SK-N-SH (cell line): ENCODE data around the gene PLEKHG1. TPM values are rescaled to one million over a fixed set of nuclear protein-coding genes. Genes with fewer than 3 reads are reported as not detected.

Experiments
- CTCF ChIA-PET: fragments of 300-600, 350-600 bp; formaldehyde crosslinking; extraction: SDS; loops from one replicate; lab custom pipeline; 2021; lab: Yijun Ruan, JAX
- POLR2A ChIA-PET: fragments of 350-600 bp; sonication (Branson Sonifier 250); formaldehyde crosslinking; extraction: SDS; loops from one replicate; lab custom pipeline; 2020; ENCODE audit warnings: antibody characterized with exemption, inconsistent platforms; lab: Yijun Ruan, JAX
- DNase-seq: peaks from one replicate; pipeline ENCODE4 v3.0.0; 2012
- H2AFZ ChIP-seq: fragments of 200-600 bp; sonication (generic); 2 replicates; pipeline ENCODE4 v1.8.1; 2016; ENCODE audit warnings: antibody characterized with exemption, mild to moderate bottlenecking, low read depth
- H3F3A ChIP-seq: fragments of 200-600 bp; sonication (generic); replicated peaks from 2 replicates; pipeline ENCODE3; 2016; ENCODE audit warnings: antibody characterized with exemption, mild to moderate bottlenecking; ENCODE audit not compliant: insufficient read depth
- H3K27ac ChIP-seq, 2 experiments: fragments of 200-500 bp in 1 of 2; fragments of 200-600 bp in 1 of 2; sonication (Bioruptor generic) in 1 of 2; sonication (generic), shearing (Covaris generic) in 1 of 2; 2 replicates each; pipeline versions ENCODE4 v1.5.1 to v1.6.1; 2014 to 2016; ENCODE audit warnings: low read depth in 2 of 2, inconsistent platforms in 1 of 2, low read length in 1 of 2, mild to moderate bottlenecking in 1 of 2, mixed read lengths in 1 of 2
- H3K27me3 ChIP-seq: fragments of 200-600 bp; sonication (generic), shearing (Covaris generic); 2 replicates; pipeline ENCODE4 v1.6.1; 2016; ENCODE audit warnings: mixed run types; ENCODE audit not compliant: insufficient read depth
- H3K36me3 ChIP-seq, 2 experiments: fragments of 200-500 bp in 1 of 2; fragments of 200-600 bp in 1 of 2; sonication (Bioruptor generic) in 1 of 2; sonication (generic) in 1 of 2; replicated peaks in 1 of 2; 2 replicates each; pipeline versions ENCODE3 to v1.5.1; 2014 to 2016; ENCODE audit warnings: low read length in 1 of 2, mild to moderate bottlenecking in 1 of 2; ENCODE audit not compliant: insufficient read depth in 2 of 2, control insufficient read depth in 1 of 2
- H3K4me1 ChIP-seq, 2 experiments: fragments of 200-500 bp in 1 of 2; fragments of 200-600 bp in 1 of 2; sonication (Bioruptor generic) in 1 of 2; sonication (generic), shearing (Covaris generic) in 1 of 2; 2 replicates each; pipeline versions ENCODE4 v1.5.1 to v1.6.1; 2014 to 2016; ENCODE audit warnings: low read depth in 1 of 2, low read length in 1 of 2, mixed run types in 1 of 2; ENCODE audit not compliant: insufficient read depth in 2 of 2, control insufficient read depth in 1 of 2
- H3K4me2 ChIP-seq: fragments of 200-600 bp; sonication (generic), shearing (Covaris generic); 2 replicates; pipeline ENCODE4 v1.6.1; 2017; ENCODE audit warnings: mixed run types
- H3K4me3 ChIP-seq, 2 experiments: fragments of 200-500 bp in 1 of 2; fragments of 200-600 bp in 1 of 2; sonication (Bioruptor generic) in 1 of 2; sonication (generic), shearing (Covaris generic) in 1 of 2; 2 replicates each; pipeline versions ENCODE4 v1.5.1 to v1.8.1; 2014 to 2016; ENCODE audit warnings: low read depth in 2 of 2, inconsistent platforms in 1 of 2, low read length in 1 of 2, mild to moderate bottlenecking in 1 of 2, mixed read lengths in 1 of 2, moderate library complexity in 1 of 2
- H3K79me2 ChIP-seq: fragments of 200-600 bp; sonication (generic); 2 replicates; pipeline ENCODE4 v1.8.1; 2017; ENCODE audit warnings: mild to moderate bottlenecking; ENCODE audit not compliant: insufficient read depth
- H3K9ac ChIP-seq: fragments of 200-600 bp; sonication (generic); 2 replicates; pipeline ENCODE4 v1.6.1; 2017; ENCODE audit warnings: mixed run types
- H3K9me2 ChIP-seq: fragments of 200-600 bp; sonication (generic); 2 replicates; pipeline ENCODE4 v1.6.1; 2017; ENCODE audit warnings: mixed run types
- H3K9me3 ChIP-seq: fragments of 200-600 bp; sonication (generic); 2 replicates; pipeline ENCODE4 v1.6.1; 2017; ENCODE audit warnings: mixed run types, mild to moderate bottlenecking, moderate library complexity
- H4K20me1 ChIP-seq: fragments of 200-600 bp; sonication (generic); 2 replicates; pipeline ENCODE4 v1.6.1; 2017; ENCODE audit warnings: mild to moderate bottlenecking, mixed run types; ENCODE audit not compliant: insufficient read depth
- CHD2 ChIP-seq: fragments of 150-350 bp; IDR thresholded peaks from 2 replicates; pipeline ENCODE4 v1.6.1; 2018; ENCODE audit warnings: low read length; ENCODE audit not compliant: partially characterized antibody
- FOXJ3 ChIP-seq: sonication (generic); formaldehyde crosslinking; IDR thresholded peaks from 2 replicates; pipeline ENCODE4 v1.5.1; 2020; ENCODE audit warnings: mild to moderate bottlenecking, missing genetic modification reagents
- GABPA ChIP-seq: IDR thresholded peaks from 2 replicates; pipeline ENCODE4 v1.4.0; 2012; ENCODE audit warnings: low read depth, mild to moderate bottlenecking
- GATA2 ChIP-seq: sonication (generic); formaldehyde crosslinking; IDR thresholded peaks from 2 replicates; pipeline ENCODE4 v1.5.0; 2020; ENCODE audit warnings: mild to moderate bottlenecking, missing genetic modification reagents
- JUND ChIP-seq: IDR thresholded peaks from 2 replicates; pipeline ENCODE4 v1.4.0; 2012
- MXI1 ChIP-seq: IDR thresholded peaks from 2 replicates; pipeline ENCODE4 v1.6.1; 2012; ENCODE audit warnings: mild to moderate bottlenecking, low read depth, low read length, improper control_type of control experiment
- NFIC ChIP-seq: IDR thresholded peaks from 2 replicates; pipeline ENCODE4 v1.4.0; 2012; ENCODE audit warnings: borderline replicate concordance
- PBX3 ChIP-seq: IDR thresholded peaks from 2 replicates; pipeline ENCODE4; 2012
- RFX5 ChIP-seq: IDR thresholded peaks from 2 replicates; pipeline ENCODE4 v1.6.1; 2012; ENCODE audit warnings: mild to moderate bottlenecking, improper control_type of control experiment, low read length
- SIN3A ChIP-seq: IDR thresholded peaks from 2 replicates; pipeline ENCODE4 v1.6.1; 2012; ENCODE audit warnings: low read depth, mild to moderate bottlenecking, low read length, moderate library complexity, borderline replicate concordance
- SMC3 ChIP-seq: IDR thresholded peaks from 2 replicates; pipeline ENCODE4 v1.6.1; 2012; ENCODE audit warnings: low read depth, low read length, improper control_type of control experiment
- TAF1 ChIP-seq: IDR thresholded peaks from 2 replicates; pipeline ENCODE4 v1.6.1; 2012; ENCODE audit warnings: low read depth, mild to moderate bottlenecking, low read length, moderate library complexity, borderline replicate concordance
- TEAD4 ChIP-seq: IDR thresholded peaks from 2 replicates; pipeline ENCODE4 v1.4.0; 2012; ENCODE audit warnings: mild to moderate bottlenecking, borderline replicate concordance; ENCODE audit not compliant: insufficient read depth
- USF1 ChIP-seq: IDR thresholded peaks from 2 replicates; pipeline ENCODE4 v1.4.0; 2012; ENCODE audit warnings: low read depth, borderline replicate concordance
- YY1 ChIP-seq: IDR thresholded peaks from 2 replicates; pipeline ENCODE4 v1.4.0; 2012; ENCODE audit warnings: low read depth, mild to moderate bottlenecking
- whole genome bisulfite sequencing: methylation state at CpG from one replicate; pipeline ENCODE4 v1.1.6; 2017; ENCODE audit warnings: low lambda C conversion rate; 5-methylcytosine and 5-hydroxymethylcytosine counted together
- polyA plus RNA-seq, 3 experiments: library from polyadenylated mRNA; depleted of rRNA; stranded (reverse); fragments of >200 nt; gene quantifications; 2 replicates each; pipeline ENCODE4 v1.2.3, GENCODE V29; 2012
- TF ChIP-seq, protein P1 (sequence below): fragments of 150-350 bp; IDR thresholded peaks from 2 replicates; pipeline ENCODE4 v1.6.1; 2017; ENCODE audit warnings: antibody characterized with exemption, low read length, low read depth, borderline replicate concordance
- TF ChIP-seq, protein P2 (sequence below): fragments of 200-600 bp; sonication (generic); IDR thresholded peaks from 2 replicates; pipeline ENCODE4 v1.6.1; 2017; ENCODE audit warnings: antibody characterized with exemption, mild to moderate bottlenecking, moderate library complexity

Gene PLEKHG1
- polyA plus RNA-seq, 1 of the 3 experiments (the other 2 are of a cell fraction), result 0.02 TPM

- Histone ChIP-seq H3K4me3 (no peak overlapping the region), H4K20me1 (no peaks in the 10 kb centered on the region), H3K79me2 (no peaks in the 10 kb centered on the region), H3K27me3 (no peaks in the 10 kb centered on the region; the same call in 1 of the 2 replicates), H3K27ac (no peak overlapping the region), H3K9me2 (no peaks in the 10 kb centered on the region), H3F3A (no peaks in the 10 kb centered on the region), H2AFZ (no peak overlapping the region), H3K4me1 (no peaks in the 10 kb centered on the region; a peak in 1 of 4 replicates), H3K9ac (no peak overlapping the region), H3K9me3 (no peaks in the 10 kb centered on the region), H3K36me3 (no peaks in the 10 kb centered on the region), H3K4me2 (no peak overlapping the region)
- TF ChIP-seq, protein P1, sequence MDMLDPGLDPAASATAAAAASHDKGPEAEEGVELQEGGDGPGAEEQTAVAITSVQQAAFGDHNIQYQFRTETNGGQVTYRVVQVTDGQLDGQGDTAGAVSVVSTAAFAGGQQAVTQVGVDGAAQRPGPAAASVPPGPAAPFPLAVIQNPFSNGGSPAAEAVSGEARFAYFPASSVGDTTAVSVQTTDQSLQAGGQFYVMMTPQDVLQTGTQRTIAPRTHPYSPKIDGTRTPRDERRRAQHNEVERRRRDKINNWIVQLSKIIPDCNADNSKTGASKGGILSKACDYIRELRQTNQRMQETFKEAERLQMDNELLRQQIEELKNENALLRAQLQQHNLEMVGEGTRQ, result no peak
- TF ChIP-seq GABPA, result no peak
- TF ChIP-seq JUND, result no peak
- no peak for TF ChIP-seq FOXJ3
- no peak for TF ChIP-seq TEAD4
- ChIA-PET POLR2A (no interaction called here), CTCF (no interaction called here)
- DNase-seq, result no peak
- WGBS, result 19% methylated on average over 3 of the region's 3 CpGs
These were observed 17.4 kb downstream of the PLEKHG1 start for GRCh38 chr6:150617062-150617461.

DNA sequence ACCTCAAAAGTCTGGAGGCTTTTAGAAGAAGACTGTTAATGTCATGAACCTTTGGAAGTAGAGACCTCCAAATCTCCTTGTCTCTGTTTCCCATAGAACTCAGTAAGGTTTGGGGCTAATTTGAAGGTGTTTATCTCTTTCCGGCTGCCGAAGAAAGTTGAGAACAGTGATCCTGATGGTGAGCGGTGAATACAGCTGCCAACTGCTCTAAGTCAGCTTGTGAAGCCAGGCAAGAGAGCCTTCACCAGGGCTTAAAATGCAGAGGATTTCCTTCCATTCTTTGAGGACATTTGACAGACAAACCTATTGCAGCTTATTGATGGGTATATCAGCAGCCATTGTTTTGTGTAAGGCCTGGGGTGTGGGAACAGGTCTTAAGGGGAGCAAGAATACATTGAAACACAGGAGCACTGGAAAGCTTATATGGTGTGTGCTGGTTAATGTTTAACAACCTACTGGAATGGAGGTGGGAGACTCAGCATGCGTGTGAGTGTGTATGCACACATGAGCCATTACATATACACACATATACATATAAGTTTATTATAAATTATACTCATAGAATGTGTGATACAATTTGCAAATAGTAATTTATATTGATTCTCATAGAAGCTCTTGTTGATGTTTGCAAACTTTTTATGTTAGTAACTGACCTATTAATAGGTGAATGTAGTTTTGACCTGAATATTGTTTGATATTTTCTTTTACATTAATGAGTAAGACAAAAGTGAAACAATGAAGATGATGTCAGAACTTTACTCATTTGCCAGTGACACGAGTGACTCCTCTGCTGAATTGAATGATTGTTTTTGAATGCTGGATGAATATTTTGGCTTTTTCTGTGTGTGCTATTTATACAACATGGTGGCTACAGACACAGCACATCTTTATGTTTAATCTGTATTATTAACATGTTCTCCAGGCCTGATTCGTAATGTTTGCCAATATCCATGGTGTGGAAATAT lies 18.1 kb downstream of the PLEKHG1 start:
- Histone ChIP-seq H3K4me2 (no peak overlapping the region), H2AFZ (no peak overlapping the region), H4K20me1 (no peaks in the 10 kb centered on the region), H3K27me3 (no peaks in the 10 kb centered on the region), H3K27ac (no peak overlapping the region), H3K4me1 (no peaks in the 10 kb centered on the region; a peak in 1 of 4 replicates), H3F3A (no peaks in the 10 kb centered on the region), H3K9me2 (no peaks in the 10 kb centered on the region), H3K9ac (no peak overlapping the region), H3K36me3 (no peaks in the 10 kb centered on the region), H3K79me2 (no peaks in the 10 kb centered on the region), H3K4me3 (no peak overlapping the region), H3K9me3 (no peaks in the 10 kb centered on the region)
- ChIA-PET CTCF (no interaction called here), POLR2A (no interaction called here)
- WGBS, result 33% methylated on average over 6 of the region's 6 CpGs
- DNase-seq, result no peak
- TF ChIP-seq NFIC, result no peak
- no peak for TF ChIP-seq GATA2 (CRISPR knock-in tag)
- no peak for TF ChIP-seq RFX5
- no peak for TF ChIP-seq CHD2
- TF ChIP-seq USF1, result no peak
- TF ChIP-seq, protein P2, sequence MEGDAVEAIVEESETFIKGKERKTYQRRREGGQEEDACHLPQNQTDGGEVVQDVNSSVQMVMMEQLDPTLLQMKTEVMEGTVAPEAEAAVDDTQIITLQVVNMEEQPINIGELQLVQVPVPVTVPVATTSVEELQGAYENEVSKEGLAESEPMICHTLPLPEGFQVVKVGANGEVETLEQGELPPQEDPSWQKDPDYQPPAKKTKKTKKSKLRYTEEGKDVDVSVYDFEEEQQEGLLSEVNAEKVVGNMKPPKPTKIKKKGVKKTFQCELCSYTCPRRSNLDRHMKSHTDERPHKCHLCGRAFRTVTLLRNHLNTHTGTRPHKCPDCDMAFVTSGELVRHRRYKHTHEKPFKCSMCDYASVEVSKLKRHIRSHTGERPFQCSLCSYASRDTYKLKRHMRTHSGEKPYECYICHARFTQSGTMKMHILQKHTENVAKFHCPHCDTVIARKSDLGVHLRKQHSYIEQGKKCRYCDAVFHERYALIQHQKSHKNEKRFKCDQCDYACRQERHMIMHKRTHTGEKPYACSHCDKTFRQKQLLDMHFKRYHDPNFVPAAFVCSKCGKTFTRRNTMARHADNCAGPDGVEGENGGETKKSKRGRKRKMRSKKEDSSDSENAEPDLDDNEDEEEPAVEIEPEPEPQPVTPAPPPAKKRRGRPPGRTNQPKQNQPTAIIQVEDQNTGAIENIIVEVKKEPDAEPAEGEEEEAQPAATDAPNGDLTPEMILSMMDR, result no peak
- no peak for TF ChIP-seq MXI1
- no peak for TF ChIP-seq PBX3
- TF ChIP-seq, protein P1, result no peak
- no peak for TF ChIP-seq SMC3
- no peak for TF ChIP-seq TAF1
- no peak for TF ChIP-seq TEAD4
- TF ChIP-seq FOXJ3, result no peak
- no peak for TF ChIP-seq SIN3A
- no peak for TF ChIP-seq YY1
